OCI-LY7 (cell line): ENCODE measurements around the gene PTGDS. TPM values are rescaled to one million over a fixed set of nuclear protein-coding genes. Genes with fewer than 3 reads are reported as not detected.

ENCODE experiments used
- BruUV-seq: library from RNA; stranded (reverse); fragments of 400-500 nt; replicated peaks from 2 replicates; lab custom pipeline; 2021; lab: Mats Ljungman, UMichigan
- CTCF ChIA-PET: fragments of 300-600 bp; sonication (Branson Sonifier 250); formaldehyde crosslinking; loops from one replicate; lab custom pipeline; 2022; ENCODE audit warnings: antibody characterized with exemption; ENCODE audit not compliant: unreplicated experiment; lab: Charles Lee
- POLR2A ChIA-PET: fragments of 300-600 bp; sonication (Branson Sonifier 250); formaldehyde crosslinking; loops from one replicate; lab custom pipeline; 2022; ENCODE audit warnings: antibody characterized with exemption; lab: Charles Lee
- DNase-seq: peaks from one replicate; pipeline ENCODE4 v3.0.0-alpha.2; 2015; ENCODE audit warnings: low spot score
- H2AFZ ChIP-seq: fragments of 200-600 bp; sonication (generic), shearing (Covaris generic); 2 replicates; pipeline ENCODE4 v1.6.1; 2014; ENCODE audit warnings: mild to moderate bottlenecking, antibody characterized with exemption, low read length, moderate library complexity
- H3K27ac ChIP-seq: fragments of 200-600 bp; sonication (generic); 2 replicates; pipeline ENCODE4 v1.5.1; 2014; ENCODE audit warnings: mixed run types, low read depth, mild to moderate bottlenecking, moderate library complexity, low read length, inconsistent platforms; ENCODE audit not compliant: poor library complexity, severe bottlenecking
- H3K36me3 ChIP-seq: fragments of 200-600 bp; sonication (generic); 2 replicates; pipeline ENCODE4 v1.6.1; 2014; ENCODE audit warnings: mild to moderate bottlenecking, antibody characterized with exemption, low read length, moderate library complexity, mixed read lengths; ENCODE audit not compliant: insufficient read depth
- H3K4me1 ChIP-seq: fragments of 200-600 bp; sonication (generic); 2 replicates; pipeline ENCODE4 v1.5.1; 2014; ENCODE audit warnings: mild to moderate bottlenecking, low read length; ENCODE audit not compliant: insufficient read depth, poor library complexity, severe bottlenecking
- H3K4me2 ChIP-seq: fragments of 200-600 bp; sonication (generic); 2 replicates; pipeline ENCODE4 v1.6.1; 2014; ENCODE audit warnings: mild to moderate bottlenecking, low read length
- H3K4me3 ChIP-seq: fragments of 200-600 bp; sonication (generic); 2 replicates; pipeline ENCODE4 v1.5.1; 2014; ENCODE audit warnings: mild to moderate bottlenecking, low read depth, low read length; ENCODE audit not compliant: poor library complexity, severe bottlenecking
- H3K79me2 ChIP-seq: fragments of 200-600 bp; sonication (generic); 2 replicates; pipeline ENCODE4 v1.6.1; 2016; ENCODE audit warnings: low read depth, mild to moderate bottlenecking, low read length, moderate library complexity, mixed read lengths; ENCODE audit not compliant: insufficient read depth
- H3K9me2 ChIP-seq: fragments of 200-600 bp; sonication (generic); 2 replicates; pipeline ENCODE4 v1.6.1; 2016; ENCODE audit warnings: mild to moderate bottlenecking, low read length, mixed read lengths; ENCODE audit not compliant: insufficient read depth
- H3K9me3 ChIP-seq: fragments of 200-600 bp; sonication (generic); 2 replicates; pipeline ENCODE4 v1.6.1; 2014; ENCODE audit warnings: mild to moderate bottlenecking, mixed run types, low read length, mixed read lengths
- H4K20me1 ChIP-seq: fragments of 200-600 bp; sonication (generic); 2 replicates; pipeline ENCODE4 v1.6.1; 2014; ENCODE audit warnings: mild to moderate bottlenecking, antibody characterized with exemption, low read length, moderate library complexity, mixed read lengths; ENCODE audit not compliant: insufficient read depth
- CTCF ChIP-seq: fragments of 200-600 bp; sonication (generic); conservative IDR thresholded peaks from 2 replicates; pipeline ENCODE4 v1.5.1; 2014; ENCODE audit warnings: mild to moderate bottlenecking, antibody characterized with exemption, low read length, moderate library complexity, mixed read lengths
- EZH2phosphoT487 ChIP-seq: fragments of 200-600 bp; sonication (generic); IDR thresholded peaks from 2 replicates; pipeline ENCODE4 v1.6.1; 2018; ENCODE audit warnings: low read depth, borderline replicate concordance, mild to moderate bottlenecking, mixed run types, antibody characterized with exemption, low read length, moderate library complexity, mixed read lengths
- intact Hi-C: fragments of 100-400 bp; cut with micrococcal nuclease; formaldehyde crosslinking; loops from one replicate; pipeline ENCODE4 v1.10.0; 2022; ENCODE audit not compliant: unreplicated experiment
- total RNA-seq, 2 experiments: library from RNA; depleted of rRNA in 1 of 2; stranded (reverse); fragments of >200 nt in 1 of 2; shearing (Covaris generic) in 1 of 2; gene quantifications; 2 replicates each; pipeline ENCODE4 v1.2.3, GENCODE V29; 2014 to 2022

PTGDS gene
- total RNA-seq, 2 experiments from 2014 or later, result not detected

DNA sequence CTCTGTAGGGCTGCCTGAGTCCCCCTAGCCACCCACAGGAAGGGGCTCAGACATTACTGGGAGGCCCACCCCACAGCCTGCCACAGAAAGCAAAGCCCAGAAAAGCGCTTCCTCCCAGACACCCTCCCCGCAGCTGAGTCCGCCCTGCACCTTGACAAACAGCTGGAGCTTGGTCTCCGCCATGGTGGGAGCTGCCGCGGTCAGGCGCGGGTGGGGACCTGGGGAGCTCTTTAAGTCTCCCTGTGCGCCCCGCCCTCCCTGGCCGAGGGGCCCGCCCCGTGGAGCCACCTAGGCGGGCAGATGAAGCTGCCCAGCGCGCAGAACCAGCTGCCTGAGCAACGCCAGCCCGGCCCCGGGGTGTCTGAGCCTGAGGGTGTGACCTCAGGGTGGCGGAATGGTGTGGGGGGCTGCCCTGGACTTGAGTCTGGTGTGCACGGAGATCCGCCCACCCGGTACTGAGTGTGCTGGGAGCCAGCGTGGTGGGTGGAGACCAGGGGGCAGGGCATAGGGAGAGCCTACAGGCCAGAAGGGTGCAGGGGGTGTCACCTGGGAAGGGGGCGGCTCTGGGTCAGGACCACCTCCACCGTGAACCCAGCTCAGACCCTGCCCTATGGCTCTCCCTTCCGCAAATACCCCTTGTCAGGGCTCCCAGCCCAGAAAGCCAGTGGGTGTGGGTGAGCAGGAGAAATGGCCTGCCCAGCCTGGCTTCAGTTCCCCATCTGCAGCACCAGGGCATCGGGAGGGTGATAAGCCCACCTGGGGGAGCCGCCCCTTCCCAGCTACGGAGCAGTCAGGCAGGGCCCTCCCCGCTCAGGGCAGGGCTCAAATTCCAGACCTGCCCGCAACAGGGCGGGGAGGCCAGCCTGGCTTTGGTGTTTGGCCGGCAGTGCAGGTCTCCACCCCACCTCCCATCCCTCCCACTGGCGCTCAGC is 19.3 kb downstream of the PTGDS start, which contains the start of gene CLIC3:
TSS of gene CLIC3 (minus strand) at position 208 of the 932 bp plus-strand sequence. CDS start at position 183, 25 bp downstream.
- ChIA-PET CTCF (interaction anchor here (0.6 kb wide), 1 partner anchor 44 kb away, joined by 3 read pairs; the partner anchor contains the start of gene LCN12), POLR2A (no interaction called here)
- no peaks in the 10 kb centered on the region for H3K9me3 ChIP-seq
- H4K20me1 ChIP-seq, result no peaks in the 10 kb centered on the region
- intact Hi-C loops, result no loop called here
- DNase-seq, result peak; percentile 37
- H3K4me1 ChIP-seq, result peaks cover 56% of the 10 kb centered on the region
- no peaks in the 10 kb centered on the region for H3K9me2 ChIP-seq
- BruUV-seq, result no TSS peak
- H2AFZ ChIP-seq, result no peak within 1 kb of the TSS
- H3K36me3 ChIP-seq, result 0 out of 2 replicates have a peak, but pooled peaks cover 3% of the 10 kb centered on the region
- peak within 1 kb of the TSS; percentile 33 for H3K4me2 ChIP-seq
- no peak within 1 kb of the TSS for H3K4me3 ChIP-seq
- TF ChIP-seq EZH2phosphoT487 (no peak), CTCF (no peak)
- no peaks in the 10 kb centered on the region; the same call in 1 of the 2 replicates for H3K79me2 ChIP-seq
- peak within 1 kb of the TSS; percentile 3 for H3K27ac ChIP-seq

- Histone ChIP-seq H3K4me1 (peaks cover 56% of the 10 kb centered on the region), H3K9me3 (no peaks in the 10 kb centered on the region), H3K79me2 (no peaks in the 10 kb centered on the region; the same call in 1 of the 2 replicates), H3K9me2 (no peaks in the 10 kb centered on the region), H3K4me2 (no peak overlapping the region), H2AFZ (no peak overlapping the region), H4K20me1 (no peaks in the 10 kb centered on the region), H3K36me3 (0 out of 2 replicates have a peak, but pooled peaks cover 3% of the 10 kb centered on the region), H3K27ac (no peak overlapping the region), H3K4me3 (no peak overlapping the region)
- BruUV-seq, result no TSS peak
- TF ChIP-seq EZH2phosphoT487 (no peak), CTCF (no peak)
- DNase-seq, result no peak
- CTCF ChIA-PET, result no interaction called here
- POLR2A ChIA-PET, result no interaction called here
- intact Hi-C loops, result no loop called here
Observed at GRCh38 chr9:136997371-136997770, 20.1 kb downstream of the PTGDS start.
